Ishikawa (cell line): ENCODE data around the gene R3HDM1.

Experiments
- CREB1 ChIP-seq: IDR thresholded peaks from 2 replicates; pipeline ENCODE4 v1.6.1; 2012; ENCODE audit warnings: low read depth
- EP300 ChIP-seq: IDR thresholded peaks from 2 replicates; pipeline ENCODE4 v1.6.1; 2012; ENCODE audit warnings: borderline replicate concordance
- FOXM1 ChIP-seq: IDR thresholded peaks from 2 replicates; pipeline ENCODE4 v1.6.1; 2012; ENCODE audit warnings: low read depth, borderline replicate concordance
- RAD21 ChIP-seq: IDR thresholded peaks from 2 replicates; pipeline ENCODE4 v1.6.1; 2012; ENCODE audit warnings: low read depth
- REST ChIP-seq: IDR thresholded peaks from 2 replicates; pipeline ENCODE4 v1.6.1; 2012; ENCODE audit warnings: low read depth, mild to moderate bottlenecking
- TAF1 ChIP-seq: IDR thresholded peaks from 2 replicates; pipeline ENCODE4 v1.6.1; 2012; ENCODE audit warnings: low read depth, mild to moderate bottlenecking
- TCF12 ChIP-seq: IDR thresholded peaks from 2 replicates; pipeline ENCODE4 v1.6.1; 2012; ENCODE audit warnings: low read depth
- YY1 ChIP-seq: IDR thresholded peaks from 2 replicates; pipeline ENCODE4 v1.6.1; 2012; ENCODE audit warnings: low read depth

GRCh38 chr2:135728064-135728743 lies 196.9 kb downstream of the R3HDM1 start:
- no peak for TF ChIP-seq CREB1
- no peak for TF ChIP-seq TCF12
- TF ChIP-seq EP300: no peak
- TF ChIP-seq REST: no peak
- TF ChIP-seq TAF1: no peak
- no peak for TF ChIP-seq YY1
- no peak for TF ChIP-seq FOXM1
- no peak for TF ChIP-seq RAD21
